PC-3 (cell line): ENCODE results near the gene KLF16.

Source experiments
- EZH2 ChIP-seq: fragments of 300-600 bp; sonication (generic); IDR thresholded peaks from one replicate; pipeline ENCODE4 v1.6.1; 2017; ENCODE audit warnings: antibody characterized with exemption, mild to moderate bottlenecking, low read length; ENCODE audit not compliant: unreplicated experiment
- EZH2phosphoT487 ChIP-seq: fragments of 300-600 bp; sonication (generic); IDR thresholded peaks from 2 replicates; pipeline ENCODE4 v1.6.1; 2018; ENCODE audit warnings: mild to moderate bottlenecking, antibody characterized with exemption, low read length, borderline replicate concordance
- TF ChIP-seq, protein P1 (sequence below): fragments of 300-600 bp; sonication (generic); conservative IDR thresholded peaks from 2 replicates; pipeline ENCODE4 v1.5.1; 2017; ENCODE audit warnings: antibody characterized with exemption, low read depth, mild to moderate bottlenecking, low read length

DNA sequence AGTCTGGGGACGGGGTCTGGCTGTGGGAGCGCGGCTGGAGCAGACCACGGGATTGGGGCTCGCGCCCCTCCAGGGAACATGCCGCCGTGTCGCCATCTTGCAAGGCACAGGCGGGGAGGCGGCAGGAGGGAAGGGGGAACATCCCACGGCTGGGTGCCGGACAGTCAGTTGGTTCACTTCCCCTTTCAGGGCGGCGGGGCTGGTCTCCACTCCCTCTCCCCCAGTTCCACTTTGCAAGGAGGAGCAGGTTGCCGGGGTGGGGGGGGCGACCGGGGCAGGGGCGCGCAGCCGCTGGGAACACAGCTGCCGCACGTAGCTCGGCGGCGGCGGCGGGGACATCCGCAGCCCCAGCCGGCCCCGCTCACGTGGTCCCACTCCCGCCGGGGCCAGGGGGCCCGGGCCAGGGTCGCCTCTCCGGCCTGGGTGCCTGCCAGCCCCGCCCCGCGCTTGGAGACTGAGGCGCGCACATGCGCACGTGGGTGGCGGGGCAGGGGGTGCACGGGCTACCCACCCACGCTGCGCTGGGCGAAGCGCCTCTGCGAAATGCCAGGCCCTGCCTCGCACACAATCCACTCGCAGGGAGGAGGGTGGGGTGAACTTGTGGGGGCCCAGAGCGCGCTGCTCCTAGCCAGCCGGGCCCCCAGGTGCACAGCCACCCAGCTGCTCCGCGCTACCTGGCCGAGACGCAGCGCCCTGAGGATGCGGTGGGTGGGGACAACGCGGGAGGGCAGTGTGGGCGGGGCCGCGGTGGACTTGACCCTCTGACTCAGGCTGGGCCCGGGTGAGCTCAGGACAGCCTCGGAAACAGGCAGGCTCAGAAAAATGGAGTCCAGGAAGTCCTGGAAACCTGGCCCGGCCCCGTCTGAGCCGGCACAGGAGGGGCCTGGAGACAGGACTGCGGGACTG is 6.4 kb downstream of the KLF16 start:
- TF ChIP-seq, protein P1, sequence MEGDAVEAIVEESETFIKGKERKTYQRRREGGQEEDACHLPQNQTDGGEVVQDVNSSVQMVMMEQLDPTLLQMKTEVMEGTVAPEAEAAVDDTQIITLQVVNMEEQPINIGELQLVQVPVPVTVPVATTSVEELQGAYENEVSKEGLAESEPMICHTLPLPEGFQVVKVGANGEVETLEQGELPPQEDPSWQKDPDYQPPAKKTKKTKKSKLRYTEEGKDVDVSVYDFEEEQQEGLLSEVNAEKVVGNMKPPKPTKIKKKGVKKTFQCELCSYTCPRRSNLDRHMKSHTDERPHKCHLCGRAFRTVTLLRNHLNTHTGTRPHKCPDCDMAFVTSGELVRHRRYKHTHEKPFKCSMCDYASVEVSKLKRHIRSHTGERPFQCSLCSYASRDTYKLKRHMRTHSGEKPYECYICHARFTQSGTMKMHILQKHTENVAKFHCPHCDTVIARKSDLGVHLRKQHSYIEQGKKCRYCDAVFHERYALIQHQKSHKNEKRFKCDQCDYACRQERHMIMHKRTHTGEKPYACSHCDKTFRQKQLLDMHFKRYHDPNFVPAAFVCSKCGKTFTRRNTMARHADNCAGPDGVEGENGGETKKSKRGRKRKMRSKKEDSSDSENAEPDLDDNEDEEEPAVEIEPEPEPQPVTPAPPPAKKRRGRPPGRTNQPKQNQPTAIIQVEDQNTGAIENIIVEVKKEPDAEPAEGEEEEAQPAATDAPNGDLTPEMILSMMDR = no peak
- no peak for TF ChIP-seq EZH2phosphoT487
- TF ChIP-seq EZH2 = no peak
